H1 (cell line): ENCODE measurements around the gene LARP6. TPM values are rescaled to one million over a fixed set of nuclear protein-coding genes. Genes with fewer than 3 reads are reported as not detected.

Experiments
- CTCF ChIA-PET: fragments of 300-600 bp; sonication (Branson Sonifier 250); formaldehyde crosslinking; loops from one replicate; lab custom pipeline; 2021; ENCODE audit not compliant: partially characterized antibody; lab: Charles Lee
- POLR2A ChIA-PET: fragments of 300-600 bp; sonication (Branson Sonifier 250); formaldehyde crosslinking; loops from one replicate; lab custom pipeline; 2021; ENCODE audit warnings: inconsistent platforms; ENCODE audit not compliant: partially characterized antibody; lab: Charles Lee
- DNase-seq, 2 experiments: peaks; one replicate each; pipeline versions ENCODE4 v3.0.0 to v3.0.0-alpha.2; 2010 to 2022; ENCODE audit warnings: low spot score in 2 of 2, low read depth in 1 of 2, mixed read lengths in 1 of 2
- FAIRE-seq: peaks from 2 replicates; lab custom pipeline; 2011; peaks lifted over from hg19 to GRCh38; lab: Jason Lieb, UNC
- H2AFZ ChIP-seq: 2 replicates; pipeline ENCODE4 v1.8.1; 2012; ENCODE audit warnings: low read length, inconsistent platforms
- H2AK5ac ChIP-seq: 2 replicates; pipeline ENCODE4 v1.6.1; 2013; ENCODE audit warnings: low read depth, low read length
- H2BK120ac ChIP-seq: replicated peaks from 2 replicates; pipeline ENCODE3; 2013; ENCODE audit warnings: low read depth, low read length, inconsistent platforms
- H2BK12ac ChIP-seq: 2 replicates; pipeline ENCODE4 v1.6.1; 2013; ENCODE audit warnings: low read depth, low read length
- H2BK15ac ChIP-seq: 2 replicates; pipeline ENCODE4 v1.6.1; 2013; ENCODE audit warnings: low read length
- H2BK20ac ChIP-seq: 2 replicates; pipeline ENCODE4 v1.6.1; 2013; ENCODE audit warnings: low read length
- H2BK5ac ChIP-seq: 2 replicates; pipeline ENCODE4 v1.6.1; 2013; ENCODE audit warnings: low read depth, low read length
- H3K14ac ChIP-seq: 2 replicates; pipeline ENCODE4 v1.6.1; 2013; ENCODE audit warnings: inconsistent platforms; ENCODE audit not compliant: insufficient read length
- H3K18ac ChIP-seq: 2 replicates; pipeline ENCODE4 v1.6.1; 2013; ENCODE audit warnings: low read length; ENCODE audit errors: extremely low read depth
- H3K23ac ChIP-seq: 2 replicates; pipeline ENCODE4 v1.6.1; 2013; ENCODE audit warnings: inconsistent platforms; ENCODE audit not compliant: insufficient read length
- H3K23me2 ChIP-seq: 2 replicates; pipeline ENCODE4 v1.6.1; 2013; ENCODE audit warnings: low read depth, low read length
- H3K27ac ChIP-seq: 2 replicates; pipeline ENCODE4 v1.6.1; 2011; ENCODE audit warnings: low read depth, low read length, inconsistent platforms
- H3K27me3 ChIP-seq, 4 experiments: replicated peaks in 1 of 4; 1 replicate in 1 of 4; 2 replicates in 3 of 4; pipeline versions ENCODE4 v1.6.1 to v1.8.1; 2011 to 2013; ENCODE audit warnings: low read length in 3 of 4, mild to moderate bottlenecking in 3 of 4, inconsistent platforms in 2 of 4, mixed read lengths in 2 of 4, moderate library complexity in 1 of 4; ENCODE audit not compliant: control insufficient read depth in 3 of 4, insufficient read depth in 3 of 4; ENCODE audit errors: extremely low read depth in 1 of 4
- H3K36me3 ChIP-seq, 4 experiments: 2 replicates each; pipeline versions ENCODE4 v1.6.1 to v1.8.1; 2011 to 2013; ENCODE audit warnings: mild to moderate bottlenecking in 4 of 4, low read length in 3 of 4, moderate library complexity in 2 of 4, control low read depth in 1 of 4, inconsistent platforms in 1 of 4; ENCODE audit not compliant: insufficient read depth in 4 of 4, control insufficient read depth in 2 of 4
- H3K4ac ChIP-seq: replicated peaks from 2 replicates; pipeline ENCODE3; 2013; ENCODE audit warnings: low read length, low read depth, mixed read lengths, inconsistent platforms; ENCODE audit not compliant: insufficient read length
- H3K4me1 ChIP-seq, 4 experiments: replicated peaks in 1 of 4; 1 replicate in 1 of 4; 2 replicates in 3 of 4; pipeline versions ENCODE4 v1.6.1 to v1.8.1; 2011 to 2013; ENCODE audit warnings: low read length in 3 of 4, inconsistent platforms in 2 of 4, mixed read lengths in 1 of 4; ENCODE audit not compliant: insufficient read depth in 4 of 4, control insufficient read depth in 3 of 4
- H3K4me2 ChIP-seq, 2 experiments: 2 replicates each; pipeline versions ENCODE4 v1.6.1 to v1.8.1; 2011 to 2013; ENCODE audit warnings: low read depth in 2 of 2, low read length in 2 of 2, control low read depth in 1 of 2, inconsistent platforms in 1 of 2, mild to moderate bottlenecking in 1 of 2; ENCODE audit not compliant: insufficient read depth in 1 of 2
- H3K4me3 ChIP-seq, 4 experiments: fragments of 200-600, 300-600 bp in 1 of 4; sonication (generic), shearing (Covaris generic), sonication (Bioruptor Twin) in 1 of 4; 2 replicates each; pipeline versions ENCODE4 v1.5.1 to v1.8.1; 2011 to 2016; ENCODE audit warnings: low read length in 4 of 4, low read depth in 3 of 4, control low read depth in 2 of 4, inconsistent platforms in 2 of 4, mild to moderate bottlenecking in 2 of 4, mixed read lengths in 1 of 4, moderate library complexity in 1 of 4; ENCODE audit not compliant: insufficient read depth in 2 of 4; ENCODE audit errors: extremely low read depth in 1 of 4
- H3K56ac ChIP-seq: replicated peaks from 2 replicates; pipeline ENCODE3; 2013; ENCODE audit warnings: low read depth, mild to moderate bottlenecking, mixed read lengths, low read length, inconsistent platforms; ENCODE audit not compliant: insufficient read length
- H3K79me1 ChIP-seq: 2 replicates; pipeline ENCODE4 v1.6.1; 2013; ENCODE audit warnings: low read depth, low read length, control low read depth
- H3K79me2 ChIP-seq, 2 experiments: 2 replicates each; pipeline versions ENCODE4 v1.6.1 to v1.8.1; 2012 to 2013; ENCODE audit warnings: low read length in 2 of 2, mild to moderate bottlenecking in 2 of 2, inconsistent platforms in 1 of 2; ENCODE audit not compliant: insufficient read depth in 2 of 2, control insufficient read depth in 1 of 2
- H3K9ac ChIP-seq, 4 experiments: replicated peaks in 1 of 4; 1 replicate in 1 of 4; 2 replicates in 3 of 4; pipeline versions ENCODE4 v1.6.1 to v1.8.1; 2011 to 2013; ENCODE audit warnings: low read depth in 3 of 4, low read length in 3 of 4, control low read depth in 2 of 4, mild to moderate bottlenecking in 2 of 4, moderate library complexity in 2 of 4, inconsistent platforms in 1 of 4; ENCODE audit errors: extremely low read depth in 1 of 4
- H3K9me3 ChIP-seq, 2 experiments: 2 replicates each; pipeline versions ENCODE4 v1.6.1 to v1.8.1; 2012 to 2013; ENCODE audit warnings: mild to moderate bottlenecking in 2 of 2, moderate library complexity in 2 of 2, control low read depth in 1 of 2, inconsistent platforms in 1 of 2, low read depth in 1 of 2, low read length in 1 of 2, mixed read lengths in 1 of 2; ENCODE audit not compliant: insufficient read depth in 2 of 2
- H4K20me1 ChIP-seq, 2 experiments: replicated peaks in 1 of 2; 2 replicates each; pipeline versions ENCODE3 to v1.8.1; 2011 to 2013; ENCODE audit warnings: inconsistent platforms in 2 of 2, low read length in 2 of 2, mild to moderate bottlenecking in 1 of 2; ENCODE audit not compliant: insufficient read depth in 2 of 2, control insufficient read depth in 1 of 2
- H4K5ac ChIP-seq: 2 replicates; pipeline ENCODE4 v1.6.1; 2013; ENCODE audit warnings: low read length, low read depth, mixed read lengths, inconsistent platforms; ENCODE audit not compliant: insufficient read length
- H4K8ac ChIP-seq: 2 replicates; pipeline ENCODE4 v1.8.0; 2013; ENCODE audit warnings: mild to moderate bottlenecking, moderate library complexity, low read length, inconsistent platforms; ENCODE audit not compliant: insufficient read depth; ENCODE audit errors: extremely low read depth
- H4K91ac ChIP-seq: replicated peaks from 2 replicates; pipeline ENCODE3; 2013; ENCODE audit warnings: low read length, mixed read lengths, inconsistent platforms; ENCODE audit not compliant: insufficient read length
- CHD7 ChIP-seq: fragments of 300-600 bp; sonication (generic); IDR thresholded peaks from 2 replicates; pipeline ENCODE4 v1.7.1; 2012; ENCODE audit warnings: low read length, moderate library complexity, mild to moderate bottlenecking, inconsistent platforms; ENCODE audit not compliant: insufficient replicate concordance
- polyA plus RNA-seq, 7 experiments: library from polyadenylated mRNA; depleted of rRNA in 3 of 7; stranded (reverse) in 5 of 7; unstranded in 2 of 7; fragments of >200 nt in 5 of 7; fragments of 200-250 nt in 2 of 7; gene quantifications; 1 replicate in 5 of 7; 2 replicates in 1 of 7; 4 replicates in 1 of 7; pipeline versions ENCODE4 v1.2.1 to v1.2.3, GENCODE V29; 2011 to 2013; ENCODE audit warnings: missing spikeins in 2 of 7, mixed read lengths in 2 of 7
- total RNA-seq: library from RNA; stranded (reverse); fragmentation: NEBNext Ultra II Directional; extraction: Animal tissue kit (Norgen Biotek cat#: 25700); gene quantifications from 2 replicates; pipeline ENCODE4 v1.2.1, GENCODE V29; 2021

The LARP6 gene
- total and polyA plus RNA-seq, 2 of the 8 experiments (the other 6 are each of a cell fraction or from before 2014, with no cell fraction given): 21.0 to 24.7 TPM

GRCh38 chr15:70817266-70817665, 36.7 kb downstream of the LARP6 start:
- Histone ChIP-seq H2BK20ac (no peak overlapping the region), H2AK5ac (no peak overlapping the region), H2AFZ (no peak overlapping the region), H3K9ac (no peak overlapping the region), H3K9me3 (no peaks in the 10 kb centered on the region; a peak in 1 of 4 replicates), H3K18ac (no peak overlapping the region), H4K20me1 (no peaks in the 10 kb centered on the region), H3K79me1 (no peaks in the 10 kb centered on the region), H4K91ac (no peak overlapping the region), H3K23ac (no peak overlapping the region), H3K4me3 (no peak overlapping the region), H3K27ac (no peak overlapping the region), H2BK120ac (no peak overlapping the region), H3K4ac (no peak overlapping the region), H2BK12ac (no peak overlapping the region), H2BK15ac (no peak overlapping the region), H4K5ac (no peak overlapping the region), H3K79me2 (no peaks in the 10 kb centered on the region), H3K14ac (no peak overlapping the region), H4K8ac (no peak overlapping the region), H3K4me1 (no peaks in the 10 kb centered on the region), H2BK5ac (no peak overlapping the region), H3K23me2 (no peaks in the 10 kb centered on the region), H3K36me3 (no peaks in the 10 kb centered on the region), H3K4me2 (no peak overlapping the region), H3K27me3 (no peaks in the 10 kb centered on the region), H3K56ac (no peak overlapping the region)
- FAIRE-seq (no peak), DNase-seq (no peak)
- POLR2A ChIA-PET: no interaction called here
- CTCF ChIA-PET: interaction anchor here (1.2 to 1.7 kb wide), 3 partner anchors 9 to 137 kb away, joined by 5 to 7 read pairs (median 5); no protein-coding TSS in a partner anchor
- no peak for TF ChIP-seq CHD7
